ENCODE data around the gene MOSPD3.

MOSPD3 gene

DNA sequence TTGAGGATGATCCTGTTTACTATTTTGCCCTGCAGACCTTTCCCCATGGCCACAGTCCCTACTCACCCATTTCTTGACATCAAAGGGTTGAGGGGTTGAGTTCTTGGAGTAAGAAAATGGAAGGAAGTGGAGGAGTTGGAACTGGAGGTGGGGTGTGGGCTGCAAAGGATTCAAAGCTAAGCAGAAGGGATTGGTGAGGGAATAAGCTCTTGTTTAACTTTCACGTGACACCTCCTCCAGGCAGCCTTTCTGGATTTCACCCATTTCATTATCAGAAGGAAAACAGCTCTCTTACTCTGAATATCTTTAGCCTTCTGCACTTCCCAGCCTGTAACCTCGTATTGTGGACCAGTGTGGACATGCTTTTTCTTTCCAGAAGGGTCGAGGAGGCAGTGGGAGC is 13.7 kb downstream of the MOSPD3 start:
- Histone ChIP-seq H3K9me3 (ENCODE audit: low read length) (no peaks in the 10 kb centered on the region), H3K9ac (ENCODE audit: low read length) (peak overlapping the region; percentile 33; the same call in 1 of the 2 replicates), H3K79me2 (ENCODE audit: insufficient read depth, low read length) (no peaks in the 10 kb centered on the region), H4K20me1 (ENCODE audit: insufficient read depth, low read length) (no peaks in the 10 kb centered on the region), H3K4me1 (ENCODE audit: insufficient read depth, low read length, severe bottlenecking) (peaks cover 22% of the 10 kb centered on the region), H3F3A (ENCODE audit: insufficient read depth, low read length) (no peaks in the 10 kb centered on the region), H3K27me3 (ENCODE audit: insufficient read depth, low read length) (no peaks in the 10 kb centered on the region), H3K36me3 (ENCODE audit: insufficient read depth, low read length) (no peaks in the 10 kb centered on the region), H3K27ac (ENCODE audit: low read depth, low read length, poor library complexity, severe bottlenecking) (no peak overlapping the region), H3K4me3 (ENCODE audit: low read depth, low read length, poor library complexity, severe bottlenecking) (peak overlapping the region; percentile 62), H3K4me2 (ENCODE audit: low read length) (peak overlapping the region; percentile 74), H2AFZ (ENCODE audit: low read length) (no peak overlapping the region), H3K9me2 (ENCODE audit: low read depth, low read length) (no peaks in the 10 kb centered on the region)
- no peak for TF ChIP-seq EZH2 (IDR thresholded peaks at IDR 0.05; ENCODE audit: borderline replicate concordance, low read length)
- TF ChIP-seq, protein P1, sequence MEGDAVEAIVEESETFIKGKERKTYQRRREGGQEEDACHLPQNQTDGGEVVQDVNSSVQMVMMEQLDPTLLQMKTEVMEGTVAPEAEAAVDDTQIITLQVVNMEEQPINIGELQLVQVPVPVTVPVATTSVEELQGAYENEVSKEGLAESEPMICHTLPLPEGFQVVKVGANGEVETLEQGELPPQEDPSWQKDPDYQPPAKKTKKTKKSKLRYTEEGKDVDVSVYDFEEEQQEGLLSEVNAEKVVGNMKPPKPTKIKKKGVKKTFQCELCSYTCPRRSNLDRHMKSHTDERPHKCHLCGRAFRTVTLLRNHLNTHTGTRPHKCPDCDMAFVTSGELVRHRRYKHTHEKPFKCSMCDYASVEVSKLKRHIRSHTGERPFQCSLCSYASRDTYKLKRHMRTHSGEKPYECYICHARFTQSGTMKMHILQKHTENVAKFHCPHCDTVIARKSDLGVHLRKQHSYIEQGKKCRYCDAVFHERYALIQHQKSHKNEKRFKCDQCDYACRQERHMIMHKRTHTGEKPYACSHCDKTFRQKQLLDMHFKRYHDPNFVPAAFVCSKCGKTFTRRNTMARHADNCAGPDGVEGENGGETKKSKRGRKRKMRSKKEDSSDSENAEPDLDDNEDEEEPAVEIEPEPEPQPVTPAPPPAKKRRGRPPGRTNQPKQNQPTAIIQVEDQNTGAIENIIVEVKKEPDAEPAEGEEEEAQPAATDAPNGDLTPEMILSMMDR (IDR thresholded peaks at IDR 0.05; ENCODE audit: low read length): no peak

DNA sequence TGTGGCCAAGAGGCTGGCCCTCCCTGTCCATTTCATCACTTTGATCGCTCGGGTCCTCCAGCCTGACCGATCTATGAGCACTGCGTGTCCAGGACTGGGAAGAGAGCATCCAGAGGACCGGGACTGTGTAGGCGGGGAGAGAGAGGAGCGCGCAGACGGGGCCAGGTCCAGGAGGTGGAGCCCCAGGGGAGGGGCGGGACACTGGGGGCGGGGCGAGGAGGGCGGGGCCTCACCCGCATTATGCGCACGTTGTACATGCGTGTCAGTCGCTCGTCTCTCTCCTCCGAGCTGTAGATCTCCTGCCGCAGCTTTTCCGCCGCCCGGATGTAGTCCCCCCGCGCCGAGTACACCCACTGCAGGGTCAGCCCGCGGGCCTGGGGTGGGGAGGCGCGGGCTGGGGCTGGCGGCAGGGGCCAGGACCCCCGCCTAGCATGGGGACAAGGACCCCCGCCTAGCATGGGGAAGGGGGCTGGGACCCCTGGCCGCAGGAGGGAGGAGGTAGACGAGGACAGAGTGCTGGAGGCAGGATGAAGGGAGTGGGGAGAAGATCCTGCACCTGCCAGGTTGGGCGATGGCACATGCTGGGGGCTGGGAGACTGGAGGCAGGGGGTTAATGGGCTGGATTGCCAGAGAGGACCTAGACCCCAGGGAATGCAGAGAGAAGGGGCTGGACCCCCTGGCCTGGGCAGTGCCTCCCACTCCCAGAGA is 14.3 kb downstream of the MOSPD3 start:
- Histone ChIP-seq H4K20me1 (ENCODE audit: insufficient read depth, low read length) (no peaks in the 10 kb centered on the region), H3K9ac (ENCODE audit: low read length) (peak overlapping the region; percentile 67), H3K27ac (ENCODE audit: low read depth, low read length, poor library complexity, severe bottlenecking) (no peak overlapping the region), H3K4me3 (ENCODE audit: low read depth, low read length, poor library complexity, severe bottlenecking) (peak overlapping the region; percentile 62), H3K79me2 (ENCODE audit: insufficient read depth, low read length) (no peaks in the 10 kb centered on the region), H2AFZ (ENCODE audit: low read length) (no peak overlapping the region), H3K36me3 (ENCODE audit: insufficient read depth, low read length) (no peaks in the 10 kb centered on the region), H3K9me2 (ENCODE audit: low read depth, low read length) (no peaks in the 10 kb centered on the region), H3F3A (ENCODE audit: insufficient read depth, low read length) (no peaks in the 10 kb centered on the region), H3K4me1 (ENCODE audit: insufficient read depth, low read length, severe bottlenecking) (peaks cover 22% of the 10 kb centered on the region), H3K27me3 (ENCODE audit: insufficient read depth, low read length) (no peaks in the 10 kb centered on the region), H3K9me3 (ENCODE audit: low read length) (no peaks in the 10 kb centered on the region), H3K4me2 (ENCODE audit: low read length) (peak overlapping the region; percentile 74)
- TF ChIP-seq EZH2 (IDR thresholded peaks at IDR 0.05; ENCODE audit: borderline replicate concordance, low read length): no peak
- TF ChIP-seq, protein P1 (IDR thresholded peaks at IDR 0.05; ENCODE audit: low read length): no peak

DNA sequence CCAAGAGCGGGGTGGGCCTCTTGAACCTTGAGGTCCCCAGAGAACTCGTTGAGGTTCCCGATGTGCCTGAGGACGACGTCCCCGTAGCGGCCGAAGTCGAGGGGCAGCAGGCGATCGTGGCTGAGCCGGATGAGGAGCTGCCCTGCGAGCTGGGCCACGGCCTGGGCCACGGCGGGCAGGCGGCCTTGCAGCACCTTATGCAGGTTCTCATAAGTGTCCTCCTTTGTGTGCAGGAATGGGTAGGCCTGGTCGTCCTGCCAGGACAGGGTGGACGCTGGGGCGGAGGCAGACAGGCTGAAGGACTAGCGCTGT is 14.9 kb downstream of the MOSPD3 start:
- peak overlapping the region; percentile 67 for H3K9ac ChIP-seq (ENCODE audit: low read length)
- H3K9me2 ChIP-seq (ENCODE audit: low read depth, low read length): no peaks in the 10 kb centered on the region

More for the DNA sequence above, 14.9 kb downstream of the MOSPD3 start:
- TF ChIP-seq, protein P1 (IDR thresholded peaks at IDR 0.05; ENCODE audit: low read length): no peak
- TF ChIP-seq EZH2 (IDR thresholded peaks at IDR 0.05; ENCODE audit: borderline replicate concordance, low read length): no peak
- no peak overlapping the region for H3K27ac ChIP-seq (ENCODE audit: low read depth, low read length, poor library complexity, severe bottlenecking)
- H3K9me3 ChIP-seq (ENCODE audit: low read length): no peaks in the 10 kb centered on the region
- no peaks in the 10 kb centered on the region for H3K36me3 ChIP-seq (ENCODE audit: insufficient read depth, low read length)
- no peaks in the 10 kb centered on the region for H3K27me3 ChIP-seq (ENCODE audit: insufficient read depth, low read length)
- no peaks in the 10 kb centered on the region for H3F3A ChIP-seq (ENCODE audit: insufficient read depth, low read length)
- no peaks in the 10 kb centered on the region for H4K20me1 ChIP-seq (ENCODE audit: insufficient read depth, low read length)
- H2AFZ ChIP-seq (ENCODE audit: low read length): no peak overlapping the region
- peak overlapping the region; percentile 74 for H3K4me2 ChIP-seq (ENCODE audit: low read length)
- H3K4me3 ChIP-seq (ENCODE audit: low read depth, low read length, poor library complexity, severe bottlenecking): peak overlapping the region; percentile 62
- H3K4me1 ChIP-seq (ENCODE audit: insufficient read depth, low read length, severe bottlenecking): peaks cover 22% of the 10 kb centered on the region
- H3K79me2 ChIP-seq (ENCODE audit: insufficient read depth, low read length): no peaks in the 10 kb centered on the region

All from OCI-LY1 (cell line).